HFFc6 (cell line): ENCODE data around the gene DNASE1L2. TPM values are rescaled to one million over a fixed set of nuclear protein-coding genes. Genes with fewer than 3 reads are reported as not detected.

Experiments used
- DNase-seq: peaks from one replicate; pipeline ENCODE4 v3.0.0-alpha.2; 2018
- H3K27ac Mint-ChIP-seq: 2 replicates; pipeline ENCODE4 v1.8.0; 2020; ENCODE audit warnings: mild to moderate bottlenecking, mixed read lengths
- H3K27me3 Mint-ChIP-seq: 2 replicates; pipeline ENCODE4 v1.8.0; 2021; ENCODE audit warnings: mild to moderate bottlenecking, moderate library complexity, mixed read lengths; ENCODE audit not compliant: insufficient read depth
- H3K36me3 Mint-ChIP-seq: 2 replicates; pipeline ENCODE4 v1.8.0; 2021; ENCODE audit warnings: low read depth, mixed read lengths
- H3K4me1 Mint-ChIP-seq: 2 replicates; pipeline ENCODE4 v1.8.0; 2020; ENCODE audit warnings: low read depth, mixed read lengths
- H3K4me3 Mint-ChIP-seq: 2 replicates; pipeline ENCODE4 v1.8.0; 2020; ENCODE audit warnings: mild to moderate bottlenecking, moderate library complexity, mixed read lengths
- H3K9me3 Mint-ChIP-seq: 2 replicates; pipeline ENCODE4 v1.8.0; 2020; ENCODE audit warnings: mild to moderate bottlenecking, mixed read lengths
- CTCF ChIP-seq: fragments of 200-600 bp; sonication (generic); IDR thresholded peaks from 2 replicates; pipeline ENCODE4 v1.5.0; 2021; ENCODE audit warnings: antibody characterized with exemption, mild to moderate bottlenecking
- total RNA-seq, 6 experiments: library from RNA; stranded (reverse); fragmentation: NEBNext Ultra II Directional; extraction: Animal tissue kit (Norgen Biotek cat#: 25700); gene quantifications; 2 replicates in 1 of 6; 3 replicates in 5 of 6; pipeline ENCODE4 v1.2.3, GENCODE V29; 2021

DNASE1L2 gene
- total RNA-seq, 6 experiments from 2014 or later, result 0.82 to 1.5 (median 1.1) TPM

- Mint-ChIP-seq H3K27me3 (peaks cover 6% of the 10 kb centered on the region), H3K27ac (peak within 1 kb of the TSS; percentile 73), H3K9me3 (no peaks in the 10 kb centered on the region), H3K4me3 (peak within 1 kb of the TSS; percentile 86), H3K4me1 (peaks cover 13% of the 10 kb centered on the region), H3K36me3 (peaks cover 11% of the 10 kb centered on the region; the same call in 1 of the 2 replicates)
- peak; percentile 58 for DNase-seq
- TF ChIP-seq CTCF, result peak; percentile 51
These were observed 30.9 kb upstream of the DNASE1L2 start, which contains the start of gene MLST8 for GRCh38 chr16:2205104-2205966. TSS of gene MLST8 (plus strand) at chr16:2205454. CDS start at chr16:2206086, 632 bp downstream.

GRCh38 chr16:2205967-2206313 is 30.3 kb upstream of the DNASE1L2 start:
- Mint-ChIP-seq H3K27ac (peak overlapping the region; percentile 16; the same call in 1 of the 2 replicates), H3K9me3 (no peaks in the 10 kb centered on the region), H3K36me3 (peaks cover 11% of the 10 kb centered on the region; the same call in 1 of the 2 replicates)

GRCh38 chr16:2206420-2206779 is 29.8 kb upstream of the DNASE1L2 start:
- Mint-ChIP-seq H3K4me1 (peaks cover 13% of the 10 kb centered on the region), H3K27me3 (peaks cover 2% of the 10 kb centered on the region), H3K4me3 (peak overlapping the region; percentile 86), H3K9me3 (no peaks in the 10 kb centered on the region), H3K36me3 (peaks cover 11% of the 10 kb centered on the region; the same call in 1 of the 2 replicates), H3K27ac (peak overlapping the region; percentile 51; the same call in 1 of the 2 replicates)
- TF ChIP-seq CTCF, result no peak
- no peak for DNase-seq

More at GRCh38 chr16:2205967-2206313, 30.3 kb upstream of the DNASE1L2 start:
- no peak for DNase-seq
- no peak for TF ChIP-seq CTCF
- peaks cover 2% of the 10 kb centered on the region for H3K27me3 Mint-ChIP-seq
- peak overlapping the region; percentile 86 for H3K4me3 Mint-ChIP-seq
- peaks cover 13% of the 10 kb centered on the region for H3K4me1 Mint-ChIP-seq

- H3K4me1 Mint-ChIP-seq, result peaks cover 16% of the 10 kb centered on the region
- DNase-seq, result no peak
- H3K27ac Mint-ChIP-seq, result no peak overlapping the region
- peaks cover 2% of the 10 kb centered on the region for H3K27me3 Mint-ChIP-seq
- TF ChIP-seq CTCF, result no peak
- no peaks in the 10 kb centered on the region for H3K9me3 Mint-ChIP-seq
- peaks cover 11% of the 10 kb centered on the region; the same call in 1 of the 2 replicates for H3K36me3 Mint-ChIP-seq
- peak overlapping the region; percentile 86; the same call in 1 of the 2 replicates for H3K4me3 Mint-ChIP-seq
These were observed 29.3 kb upstream of the DNASE1L2 start for GRCh38 chr16:2206780-2207433.

- H3K27ac Mint-ChIP-seq, result no peak overlapping the region
- H3K4me3 Mint-ChIP-seq, result no peak overlapping the region; the same call in 1 of the 2 replicates
- H3K27me3 Mint-ChIP-seq, result peaks cover 6% of the 10 kb centered on the region
- TF ChIP-seq CTCF, result no peak
- no peak for DNase-seq
- no peaks in the 10 kb centered on the region for H3K9me3 Mint-ChIP-seq
- peaks cover 25% of the 10 kb centered on the region for H3K4me1 Mint-ChIP-seq
- H3K36me3 Mint-ChIP-seq, result peaks cover 11% of the 10 kb centered on the region; the same call in 1 of the 2 replicates
These were observed 28.4 kb upstream of the DNASE1L2 start for GRCh38 chr16:2207872-2208271.
